H9 (cell line): ENCODE results near the gene DOCK9. TPM values are rescaled to one million over a fixed set of nuclear protein-coding genes. Genes with fewer than 3 reads are reported as not detected.

Experiments
- DNase-seq: peaks from one replicate; pipeline ENCODE4 v3.0.0-alpha.2; 2017
- H2AFZ ChIP-seq: one replicate; pipeline ENCODE4 v1.6.1; 2013; ENCODE audit warnings: mild to moderate bottlenecking, low read length, control low read depth, moderate library complexity
- H2AK5ac ChIP-seq: 2 replicates; pipeline ENCODE4 v1.6.1; 2013; ENCODE audit warnings: low read length, control low read depth, mixed read lengths; ENCODE audit not compliant: insufficient read length
- H2BK120ac ChIP-seq: one replicate; pipeline ENCODE4 v1.6.1; 2013; ENCODE audit warnings: low read depth, mild to moderate bottlenecking, low read length, control low read depth, inconsistent platforms; ENCODE audit not compliant: poor library complexity, severe bottlenecking
- H2BK12ac ChIP-seq: 2 replicates; pipeline ENCODE4 v1.6.1; 2013; ENCODE audit warnings: low read length, control low read depth, mixed read lengths, low read depth; ENCODE audit not compliant: insufficient read length
- H2BK15ac ChIP-seq: 2 replicates; pipeline ENCODE4 v1.6.1; 2013; ENCODE audit warnings: low read depth, low read length, control low read depth
- H2BK20ac ChIP-seq: one replicate; pipeline ENCODE4 v1.6.1; 2013; ENCODE audit warnings: low read depth, mild to moderate bottlenecking, low read length, control low read depth, inconsistent platforms; ENCODE audit not compliant: poor library complexity, severe bottlenecking
- H2BK5ac ChIP-seq: 2 replicates; pipeline ENCODE4 v1.6.1; 2013; ENCODE audit warnings: low read length, control low read depth, mixed read lengths; ENCODE audit not compliant: insufficient read length
- H3K14ac ChIP-seq: 2 replicates; pipeline ENCODE4 v1.6.1; 2013; ENCODE audit warnings: low read length, control low read depth; ENCODE audit not compliant: insufficient read depth
- H3K18ac ChIP-seq: 2 replicates; pipeline ENCODE4 v1.6.1; 2013; ENCODE audit warnings: low read depth, mild to moderate bottlenecking, mixed read lengths, low read length, control low read depth; ENCODE audit not compliant: insufficient read length
- H3K23ac ChIP-seq: 2 replicates; pipeline ENCODE4 v1.6.1; 2013; ENCODE audit warnings: low read length, control low read depth, mixed read lengths, low read depth; ENCODE audit not compliant: insufficient read length
- H3K23me2 ChIP-seq: 2 replicates; pipeline ENCODE4 v1.6.1; 2013; ENCODE audit warnings: low read depth, mild to moderate bottlenecking, mixed read lengths, low read length, control low read depth; ENCODE audit not compliant: insufficient read length, poor library complexity, severe bottlenecking
- H3K27ac ChIP-seq: 2 replicates; pipeline ENCODE4 v1.5.1; 2013; ENCODE audit warnings: low read length, control low read depth, mixed read lengths, low read depth; ENCODE audit not compliant: insufficient read length
- H3K27me3 ChIP-seq: 2 replicates; pipeline ENCODE4 v1.6.1; 2013; ENCODE audit warnings: low read length, control low read depth, inconsistent platforms; ENCODE audit not compliant: insufficient read depth
- H3K4ac ChIP-seq: 2 replicates; pipeline ENCODE4 v1.6.1; 2013; ENCODE audit warnings: low read depth, mild to moderate bottlenecking, control low read depth, inconsistent platforms, low read length, moderate library complexity
- H3K4me1 ChIP-seq: 2 replicates; pipeline ENCODE4 v1.6.1; 2013; ENCODE audit warnings: low read length, control low read depth, inconsistent platforms; ENCODE audit not compliant: insufficient read depth
- H3K4me2 ChIP-seq: 2 replicates; pipeline ENCODE4 v1.6.1; 2013; ENCODE audit warnings: low read length, control low read depth, mixed read lengths; ENCODE audit not compliant: insufficient read length, insufficient read depth
- H3K56ac ChIP-seq: 2 replicates; pipeline ENCODE4 v1.6.1; 2013; ENCODE audit warnings: low read depth, mild to moderate bottlenecking, mixed read lengths, low read length, control low read depth; ENCODE audit not compliant: insufficient read length
- H3K79me1 ChIP-seq: 2 replicates; pipeline ENCODE4 v1.6.1; 2013; ENCODE audit warnings: low read depth, mild to moderate bottlenecking, moderate library complexity, low read length, control low read depth, inconsistent platforms; ENCODE audit not compliant: insufficient read depth, poor library complexity, severe bottlenecking
- H3K79me2 ChIP-seq: 2 replicates; pipeline ENCODE4 v1.6.1; 2013; ENCODE audit warnings: low read length, control low read depth, inconsistent platforms; ENCODE audit not compliant: insufficient read depth
- H3K9ac ChIP-seq: 2 replicates; pipeline ENCODE4 v1.6.1; 2013; ENCODE audit warnings: low read length, control low read depth, mixed read lengths; ENCODE audit not compliant: insufficient read length; ENCODE audit errors: extremely low read depth
- H3K9me3 ChIP-seq: one replicate; pipeline ENCODE4 v1.6.1; 2013; ENCODE audit warnings: low read depth, low read length, inconsistent platforms; ENCODE audit not compliant: control insufficient read depth
- H3T11ph ChIP-seq: one replicate; pipeline ENCODE4 v1.6.1; 2013; ENCODE audit warnings: mild to moderate bottlenecking, low read length, control low read depth, inconsistent platforms
- H4K20me1 ChIP-seq: one replicate; pipeline ENCODE4 v1.6.1; 2013; ENCODE audit not compliant: control insufficient read depth, insufficient read length, insufficient read depth
- H4K5ac ChIP-seq: 2 replicates; pipeline ENCODE4 v1.6.1; 2013; ENCODE audit warnings: low read depth, mild to moderate bottlenecking, mixed read lengths, low read length, control low read depth; ENCODE audit not compliant: insufficient read length
- H4K8ac ChIP-seq: replicated peaks from 2 replicates; pipeline ENCODE4 v1.6.1; 2013; ENCODE audit warnings: low read length, control low read depth, mixed read lengths, low read depth; ENCODE audit not compliant: insufficient read length
- H4K91ac ChIP-seq: 2 replicates; pipeline ENCODE4 v1.6.1; 2013; ENCODE audit warnings: low read depth, mild to moderate bottlenecking, moderate library complexity, mixed read lengths, low read length, control low read depth; ENCODE audit not compliant: insufficient read length
- H3K27ac Mint-ChIP-seq, 3 experiments: 2 replicates in 2 of 3; 3 replicates in 1 of 3; pipeline ENCODE4 v1.8.0; 2020 to 2021; ENCODE audit warnings: mixed read lengths in 3 of 3, mild to moderate bottlenecking in 1 of 3, moderate library complexity in 1 of 3
- H3K27me3 Mint-ChIP-seq: 2 replicates; pipeline ENCODE4 v1.8.0; 2021; ENCODE audit warnings: low read depth, mild to moderate bottlenecking, moderate library complexity, mixed read lengths
- H3K36me3 Mint-ChIP-seq, 3 experiments: 2 replicates in 2 of 3; 3 replicates in 1 of 3; pipeline ENCODE4 v1.8.0; 2020 to 2021; ENCODE audit warnings: low read depth in 3 of 3, mixed read lengths in 3 of 3; ENCODE audit not compliant: insufficient read depth in 1 of 3
- H3K4me1 Mint-ChIP-seq, 2 experiments: 2 replicates each; pipeline ENCODE4 v1.8.0; 2020; ENCODE audit warnings: mixed read lengths in 2 of 2
- H3K4me3 Mint-ChIP-seq, 2 experiments: 2 replicates in 1 of 2; 3 replicates in 1 of 2; pipeline ENCODE4 v1.8.0; 2020 to 2021; ENCODE audit warnings: mild to moderate bottlenecking in 2 of 2, mixed read lengths in 2 of 2, moderate library complexity in 1 of 2
- H3K9me3 Mint-ChIP-seq, 2 experiments: 2 replicates in 1 of 2; 3 replicates in 1 of 2; pipeline ENCODE4 v1.8.0; 2020; ENCODE audit warnings: mild to moderate bottlenecking in 2 of 2, mixed read lengths in 2 of 2, moderate library complexity in 1 of 2
- WGBS: extraction: QIAGEN DNeasy Blood & Tissue Kit; methylation state at CpG from one replicate; pipeline ENCODE4 v1.1.7; 2013; ENCODE audit warnings: missing lambda C conversion rate, low lambda C conversion rate, mixed read lengths; ENCODE audit not compliant: insufficient read length; ENCODE audit errors: extremely low coverage; 5-methylcytosine and 5-hydroxymethylcytosine counted together
- total RNA-seq: library from RNA; stranded (reverse); gene quantifications from 2 replicates; pipeline ENCODE4 v1.2.1, GENCODE V29; 2021
- TF ChIP-seq, protein P1 (sequence below): fragments of 200-600 bp; sonication (generic); conservative IDR thresholded peaks from 3 replicates; pipeline ENCODE4 v1.8.0; 2021; ENCODE audit warnings: antibody characterized with exemption, mild to moderate bottlenecking

DOCK9 gene
- total RNA-seq, 1 experiment from 2014 or later = 23.0 TPM

DNA sequence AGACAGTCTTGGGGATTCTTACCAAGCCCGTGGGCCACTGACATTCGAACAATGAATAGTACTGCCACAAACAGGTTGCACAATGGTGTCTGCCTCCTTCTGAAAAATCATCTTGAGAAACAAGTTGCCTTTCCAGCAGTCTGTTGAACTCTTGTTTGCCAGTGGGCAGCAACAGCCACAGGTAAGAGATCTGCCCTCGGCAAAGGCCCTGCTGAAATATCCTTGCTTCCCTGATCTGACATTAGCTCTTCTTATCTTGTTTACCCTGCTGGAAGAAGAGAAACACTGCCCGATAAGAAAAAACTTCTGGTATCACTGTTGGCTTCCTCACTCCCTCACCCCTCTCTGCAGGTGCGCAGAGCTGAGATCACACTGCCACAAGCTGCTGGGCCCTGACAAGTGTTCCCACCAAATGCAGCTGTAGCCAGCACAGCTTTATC, 2.0 kb downstream of the DOCK9 start:
- no peaks in the 10 kb centered on the region for H3K23me2 ChIP-seq
- H3K27me3 ChIP-seq = no peaks in the 10 kb centered on the region
- Mint-ChIP-seq H3K36me3 (no peaks in the 10 kb centered on the region), H3K27me3 (no peaks in the 10 kb centered on the region), H3K4me1 (peaks cover 38 to 39% of the 10 kb centered on the region in 2 experiments), H3K9me3 (no peaks in the 10 kb centered on the region), H3K27ac (peak overlapping the region; percentile 37 to 97 (median 79)), H3K4me3 (peak overlapping the region in 1 of 2 experiments; percentile 25; a peak in 1 of 5 replicates)
- H2BK20ac ChIP-seq = no peak overlapping the region
- peaks cover 9% of the 10 kb centered on the region; the same call in 1 of the 2 replicates for H3K4me1 ChIP-seq
- no peaks in the 10 kb centered on the region for H4K20me1 ChIP-seq
- no peak overlapping the region for H2BK5ac ChIP-seq
- no peak overlapping the region for H3T11ph ChIP-seq
- H3K79me2 ChIP-seq = no peaks in the 10 kb centered on the region
- H2BK15ac ChIP-seq = no peak overlapping the region
- no peak overlapping the region for H3K4me2 ChIP-seq
- H3K23ac ChIP-seq = no peak overlapping the region
- no peak overlapping the region for H4K5ac ChIP-seq
- H3K14ac ChIP-seq = no peak overlapping the region
- H3K79me1 ChIP-seq = no peaks in the 10 kb centered on the region
- H3K27ac ChIP-seq = no peak overlapping the region
- H4K8ac ChIP-seq = no peak overlapping the region
- DNase-seq = no peak
- no peak overlapping the region for H3K9ac ChIP-seq
- no peak overlapping the region for H2BK120ac ChIP-seq
- H2BK12ac ChIP-seq = no peak overlapping the region
- H3K18ac ChIP-seq = no peak overlapping the region
- H3K9me3 ChIP-seq = no peaks in the 10 kb centered on the region
- H3K56ac ChIP-seq = no peak overlapping the region
- TF ChIP-seq, protein P1, sequence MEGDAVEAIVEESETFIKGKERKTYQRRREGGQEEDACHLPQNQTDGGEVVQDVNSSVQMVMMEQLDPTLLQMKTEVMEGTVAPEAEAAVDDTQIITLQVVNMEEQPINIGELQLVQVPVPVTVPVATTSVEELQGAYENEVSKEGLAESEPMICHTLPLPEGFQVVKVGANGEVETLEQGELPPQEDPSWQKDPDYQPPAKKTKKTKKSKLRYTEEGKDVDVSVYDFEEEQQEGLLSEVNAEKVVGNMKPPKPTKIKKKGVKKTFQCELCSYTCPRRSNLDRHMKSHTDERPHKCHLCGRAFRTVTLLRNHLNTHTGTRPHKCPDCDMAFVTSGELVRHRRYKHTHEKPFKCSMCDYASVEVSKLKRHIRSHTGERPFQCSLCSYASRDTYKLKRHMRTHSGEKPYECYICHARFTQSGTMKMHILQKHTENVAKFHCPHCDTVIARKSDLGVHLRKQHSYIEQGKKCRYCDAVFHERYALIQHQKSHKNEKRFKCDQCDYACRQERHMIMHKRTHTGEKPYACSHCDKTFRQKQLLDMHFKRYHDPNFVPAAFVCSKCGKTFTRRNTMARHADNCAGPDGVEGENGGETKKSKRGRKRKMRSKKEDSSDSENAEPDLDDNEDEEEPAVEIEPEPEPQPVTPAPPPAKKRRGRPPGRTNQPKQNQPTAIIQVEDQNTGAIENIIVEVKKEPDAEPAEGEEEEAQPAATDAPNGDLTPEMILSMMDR = no peak; the same call in 2 of the 3 replicates
- H3K4ac ChIP-seq = no peak overlapping the region
- no CpG with 5 or more reads among the region's 5 CpGs for WGBS
- H4K91ac ChIP-seq = no peak overlapping the region
- no peak overlapping the region for H2AFZ ChIP-seq
- no peak overlapping the region for H2AK5ac ChIP-seq
